ENCODE data around the gene SUPT3H.

SUPT3H gene

GRCh38 chr6:44824567-44824966 lies 553.2 kb downstream of the SUPT3H start:
- FAIRE-seq = no peak

- FAIRE-seq = no peak
These were observed 557.0 kb downstream of the SUPT3H start for GRCh38 chr6:44820759-44821158.

DNA sequence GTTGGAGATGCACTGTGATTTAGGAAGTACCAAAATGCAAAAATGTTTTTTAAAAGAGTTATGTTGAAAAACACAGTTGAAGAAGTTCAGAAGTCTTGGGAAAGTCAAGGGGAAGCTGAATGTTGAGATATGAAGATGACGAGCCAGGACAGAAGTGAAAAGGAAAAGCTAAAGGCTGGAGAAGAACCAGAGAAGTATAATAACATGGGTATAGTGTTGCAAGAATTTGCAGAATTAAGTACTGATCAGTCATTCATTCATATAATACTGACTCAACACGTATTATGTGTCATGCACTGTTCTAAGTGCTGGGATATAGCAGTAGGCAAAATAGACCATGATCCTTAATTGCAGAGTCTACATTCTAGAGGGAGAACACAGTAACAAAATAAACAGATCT lies 557.4 kb downstream of the SUPT3H start:
- FAIRE-seq = no peak

GRCh38 chr6:44811456-44811855 lies 566.3 kb downstream of the SUPT3H start:
- no peak for FAIRE-seq

GRCh38 chr6:44809258-44809657 lies 568.5 kb downstream of the SUPT3H start:
- no peak for FAIRE-seq

- FAIRE-seq = no peak
These were observed 569.6 kb downstream of the SUPT3H start for GRCh38 chr6:44808148-44808547.

- FAIRE-seq = no peak
These were observed 571.1 kb downstream of the SUPT3H start for GRCh38 chr6:44806656-44807055.

- no peak for FAIRE-seq
These were observed 572.4 kb downstream of the SUPT3H start for GRCh38 chr6:44805238-44805846.

DNA sequence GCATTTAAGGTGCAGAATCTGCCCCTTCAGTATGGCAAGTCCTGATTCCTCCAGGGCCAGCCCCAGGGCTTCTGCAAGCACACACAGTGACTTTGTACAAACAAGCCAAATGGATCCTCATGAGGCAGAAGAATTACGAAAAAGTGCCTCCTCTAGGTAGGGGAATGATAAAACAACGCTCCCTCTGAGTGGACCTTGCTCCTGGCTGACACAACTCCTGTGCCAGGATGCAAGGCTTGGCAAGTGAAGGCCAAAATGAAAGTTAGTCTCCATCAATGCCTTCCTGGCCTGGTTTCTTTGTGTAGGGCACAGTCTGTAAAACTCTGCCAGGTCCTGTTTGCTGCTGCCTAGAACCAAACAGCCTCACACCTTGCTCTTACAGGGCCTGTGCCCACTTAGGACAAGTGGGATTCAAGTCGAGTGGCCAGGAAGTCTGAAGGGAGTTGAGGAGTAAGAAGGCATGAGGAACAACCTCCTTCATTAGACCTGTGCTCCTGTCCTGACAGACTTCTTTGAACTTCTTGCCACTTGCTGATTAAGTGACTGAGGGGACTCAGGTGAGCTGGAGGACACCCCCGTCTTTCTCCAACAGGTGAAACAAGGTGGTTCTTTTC lies 573.1 kb downstream of the SUPT3H start:
- FAIRE-seq = no peak

GRCh38 chr6:44804016-44804415 lies 573.7 kb downstream of the SUPT3H start:
- no peak for FAIRE-seq

DNA sequence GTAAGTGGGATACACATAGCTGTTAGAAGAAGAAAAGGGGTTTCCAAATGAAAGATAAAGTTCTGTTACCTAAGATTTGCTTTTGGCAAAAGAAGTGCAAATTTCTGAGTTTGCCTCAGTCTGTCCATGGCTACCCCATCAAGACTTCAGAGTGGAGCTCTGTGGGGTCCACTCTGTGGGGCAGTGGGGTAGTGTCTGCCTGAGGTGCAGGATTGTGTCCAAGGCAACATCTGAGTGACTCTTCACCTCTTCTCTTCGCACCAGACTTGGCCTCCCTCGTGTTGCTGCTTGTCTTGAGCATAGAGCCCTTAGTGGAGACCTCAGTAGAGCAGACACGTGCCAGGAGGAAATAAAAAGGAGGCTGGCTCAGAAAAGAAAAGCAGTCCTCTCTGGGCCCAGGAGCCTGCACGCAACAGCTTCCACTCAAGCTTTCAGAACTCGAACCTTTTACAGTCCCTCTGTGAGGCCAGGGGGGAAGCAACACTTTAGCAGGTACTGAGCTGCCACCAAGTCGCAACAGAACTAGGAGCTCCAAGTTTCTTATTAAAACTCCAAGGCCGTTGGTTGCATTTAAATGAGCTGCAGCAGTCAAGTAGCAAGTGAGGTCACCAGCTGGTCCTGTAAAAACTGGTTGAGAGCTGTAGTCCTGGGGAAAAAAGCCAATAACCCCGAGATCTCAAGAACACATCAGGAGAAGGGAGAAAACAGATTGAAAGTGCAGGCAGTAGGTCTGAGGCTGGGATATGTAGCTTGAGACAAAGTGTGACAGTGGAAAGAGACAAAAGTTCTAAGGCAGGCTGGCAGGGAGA lies 576.7 kb downstream of the SUPT3H start:
- no peak for FAIRE-seq

GRCh38 chr6:44800171-44800783 lies 577.5 kb downstream of the SUPT3H start:
- FAIRE-seq = no peak

DNA sequence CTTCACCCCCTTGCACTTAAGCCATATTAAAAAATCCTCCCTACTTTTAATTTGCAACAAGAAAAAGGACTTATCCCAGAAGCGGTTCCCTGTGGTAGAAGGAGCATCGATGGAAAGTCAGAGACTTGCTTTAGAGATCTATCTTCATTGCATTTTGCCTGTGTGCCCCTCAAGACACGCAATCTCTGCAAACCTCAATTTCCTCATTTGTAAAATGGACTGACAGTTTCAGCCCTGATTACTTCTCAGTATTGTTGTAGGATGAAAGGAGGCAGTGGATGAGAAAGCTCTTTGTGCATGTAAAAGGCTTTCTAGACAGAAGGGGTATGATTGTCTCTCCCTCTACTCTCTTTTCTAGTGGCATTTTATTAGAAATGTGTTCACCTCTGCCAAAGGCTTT lies 580.0 kb downstream of the SUPT3H start:
- FAIRE-seq = no peak

DNA sequence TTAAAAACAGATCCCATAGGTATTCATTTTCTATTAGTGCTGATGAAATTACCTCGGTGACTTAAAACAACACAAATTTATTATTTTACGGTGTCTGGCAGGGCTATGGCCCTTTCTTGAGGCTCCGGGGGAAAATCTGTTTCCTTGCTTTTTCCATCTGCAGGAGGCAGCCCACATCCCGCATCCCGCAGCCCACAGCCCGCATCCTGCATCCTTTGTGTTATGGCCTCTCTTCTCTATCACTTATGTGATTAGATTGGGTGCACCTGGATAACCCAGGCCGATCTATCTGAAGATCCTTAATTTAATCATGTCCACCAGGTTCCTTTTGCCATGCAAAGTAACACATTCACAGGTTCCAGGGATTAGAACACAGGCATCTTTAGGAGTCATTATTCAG lies 582.4 kb downstream of the SUPT3H start:
- no peak for FAIRE-seq

DNA sequence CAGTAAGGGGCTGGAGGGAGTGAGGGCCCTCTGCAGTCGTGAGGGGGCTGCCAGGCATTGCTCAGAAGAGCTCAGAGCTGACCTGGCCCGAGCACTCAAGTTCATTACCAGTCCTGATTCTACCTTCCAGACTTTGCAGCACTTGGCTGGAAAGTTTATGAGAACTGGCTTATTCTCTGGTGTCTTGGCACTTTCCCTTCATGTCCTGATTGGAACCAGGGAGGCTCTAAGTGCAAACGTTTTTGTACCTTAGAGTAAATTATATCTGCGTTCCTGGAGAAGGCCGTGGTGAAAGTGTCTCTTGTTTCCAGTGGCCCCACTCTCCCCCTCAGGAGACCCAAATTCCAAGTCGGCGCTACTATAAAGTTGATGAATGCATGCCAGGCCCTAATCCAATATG lies 587.9 kb downstream of the SUPT3H start:
- FAIRE-seq = no peak

GRCh38 chr6:44789061-44789460 lies 588.7 kb downstream of the SUPT3H start:
- no peak for FAIRE-seq

GRCh38 chr6:44788387-44788981 lies 589.2 kb downstream of the SUPT3H start:
- no peak for FAIRE-seq

DNA sequence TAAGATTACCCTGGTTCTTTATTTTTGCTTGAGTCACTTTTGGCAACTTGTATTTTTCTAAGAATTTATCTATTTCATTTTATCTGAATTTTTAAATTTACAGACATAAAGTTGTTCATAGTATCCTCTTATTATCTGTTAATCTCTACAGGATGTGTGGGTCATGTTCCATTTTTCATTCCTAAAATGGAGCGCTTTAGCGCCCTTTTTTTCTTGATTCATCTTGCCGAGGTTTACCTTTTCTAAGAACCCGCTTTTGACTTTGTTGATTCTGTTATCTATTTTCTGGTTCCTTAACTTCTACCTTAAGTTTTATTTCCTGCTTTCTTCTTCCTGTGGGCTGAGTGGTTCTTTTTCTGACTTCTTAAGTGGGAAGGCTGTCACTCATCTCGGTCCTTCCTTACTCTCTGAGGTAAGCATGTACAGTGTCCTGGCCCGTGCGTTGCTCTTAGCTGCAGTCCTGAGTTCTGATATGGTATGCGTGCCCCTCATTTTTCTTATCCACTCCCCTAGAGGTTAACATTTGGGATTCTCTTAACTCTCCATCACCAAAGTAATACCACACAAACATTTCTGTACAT lies 590.4 kb downstream of the SUPT3H start:
- FAIRE-seq = no peak

GRCh38 chr6:44785130-44785529 lies 592.6 kb downstream of the SUPT3H start:
- FAIRE-seq = no peak

GRCh38 chr6:44784195-44784594 lies 593.5 kb downstream of the SUPT3H start:
- FAIRE-seq = no peak

GRCh38 chr6:44782892-44783291 lies 594.8 kb downstream of the SUPT3H start:
- FAIRE-seq = no peak

DNA sequence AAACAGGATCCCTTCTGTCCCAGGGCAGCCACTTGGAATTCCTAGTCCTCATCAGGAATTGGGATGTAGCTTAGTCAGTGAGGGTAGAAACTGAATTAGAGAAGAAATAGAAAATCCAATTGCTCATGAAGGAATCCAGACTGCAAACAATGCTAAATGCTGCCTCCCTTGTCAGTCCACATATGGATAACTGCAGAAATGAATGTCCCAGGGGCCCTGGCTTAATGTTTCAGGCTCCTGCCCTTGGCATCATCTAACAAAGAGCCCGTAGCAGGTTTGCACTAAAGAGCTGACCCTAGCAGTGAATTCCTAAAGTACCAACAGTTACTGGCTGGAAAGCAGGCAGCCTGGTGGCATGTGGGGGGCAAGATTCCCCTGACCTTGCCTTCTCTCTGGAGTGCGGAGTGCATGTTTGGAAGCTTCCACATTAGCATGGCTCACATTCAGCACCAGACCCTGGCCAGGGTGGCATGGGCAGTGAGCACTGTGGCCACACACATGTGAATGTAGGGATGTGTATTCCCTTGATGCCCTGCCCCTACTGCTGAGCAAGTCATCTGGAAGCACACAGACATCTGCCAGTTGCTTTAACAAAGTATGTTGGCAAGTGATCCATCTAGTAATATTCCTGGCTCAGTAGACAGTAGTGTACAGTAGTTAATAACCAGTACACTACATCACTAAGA lies 595.7 kb downstream of the SUPT3H start:
- no peak for FAIRE-seq
